ENCODE measurements around the gene CYBB. TPM values are rescaled to one million over a fixed set of nuclear protein-coding genes. Genes with fewer than 3 reads are reported as not detected.

CYBB gene
- total and polyA plus RNA-seq, 9 donors: 3.5 to 37.2 (median 12.9) TPM

- H3K36me3 ChIP-seq: no peaks in the 10 kb centered on the region
- no peak overlapping the region for H3K27ac ChIP-seq
- TF ChIP-seq CTCF (IDR thresholded peaks at IDR 0.05) (no peak), POLR2A (IDR thresholded peaks at IDR 0.05) (no peak), EP300 (IDR thresholded peaks at IDR 0.05) (no peak)
- intact Hi-C loops (cut with DNase I): no loop called here
- no peaks in the 10 kb centered on the region for H3K27me3 ChIP-seq
- no peak overlapping the region for H3K4me3 ChIP-seq
- 23 to 30% (median 25%) methylated on average over 6 of the region's 6 CpGs for WGBS, 3 donors
- H3K4me1 ChIP-seq (ENCODE audit: insufficient read depth): no peaks in the 10 kb centered on the region
- H3K9me3 ChIP-seq: no peaks in the 10 kb centered on the region
- DNase-seq: no peak
Measured at GRCh38 chrX:37860721-37861120, 80.9 kb downstream of the CYBB start.

DNA sequence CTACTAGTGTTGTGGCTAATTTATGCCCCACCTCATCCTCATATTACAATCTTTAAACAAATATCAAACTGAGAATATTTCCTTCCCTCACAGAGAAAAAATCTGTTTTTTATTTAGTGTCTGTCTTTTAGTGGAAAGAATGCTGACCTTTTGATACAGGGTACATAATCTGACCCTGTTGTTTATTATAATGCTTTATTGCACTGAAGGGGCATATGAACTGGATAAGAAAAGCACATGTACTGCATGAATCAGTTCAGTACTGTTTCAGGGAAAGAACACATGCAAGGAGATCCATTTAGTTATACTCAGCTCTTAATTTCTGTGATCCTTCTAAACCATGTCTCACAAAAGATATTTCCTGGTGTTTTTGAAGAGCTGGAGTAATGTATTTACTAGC lies 83.0 kb downstream of the CYBB start:
- intact Hi-C loops (cut with DNase I): no loop called here
- no peak overlapping the region for H3K4me3 ChIP-seq
- H3K4me1 ChIP-seq (ENCODE audit: insufficient read depth): no peaks in the 10 kb centered on the region
- H3K27ac ChIP-seq: no peak overlapping the region
- no peaks in the 10 kb centered on the region for H3K36me3 ChIP-seq
- DNase-seq: no peak
- H3K27me3 ChIP-seq: no peaks in the 10 kb centered on the region
- H3K9me3 ChIP-seq: no peaks in the 10 kb centered on the region
- TF ChIP-seq EP300 (IDR thresholded peaks at IDR 0.05) (no peak), POLR2A (IDR thresholded peaks at IDR 0.05) (no peak), CTCF (IDR thresholded peaks at IDR 0.05) (no peak)

Other genes with a start within 250 kb of the CYBB start
- gene LANCL3, start 208.4 kb upstream of the CYBB start, total RNA-seq: under 1 TPM in 6 of 7 donors, not detected in 1; under 0.01 to 0.10 (median 0.05) TPM
- under 1 TPM; 0.04 to 0.05 TPM for gene LANCL3, start 208.4 kb upstream of the CYBB start, polyA plus RNA-seq
- 1 to 10 TPM in 2 of 7 donors, under 1 TPM in 5; 0.40 to 2.5 (median 0.68) TPM for gene XK, start 94.3 kb upstream of the CYBB start, total RNA-seq
- 1 to 10 TPM in 1 of 2 donors, under 1 TPM in 1; 0.42 to 1.3 TPM for gene XK, start 94.3 kb upstream of the CYBB start, polyA plus RNA-seq
- 10 to 100 TPM; 20.3 to 32.2 (median 28.0) TPM for gene DYNLT3, start 67.5 kb downstream of the CYBB start, total RNA-seq
- 10 to 100 TPM; 20.0 to 33.3 TPM for gene DYNLT3, start 67.5 kb downstream of the CYBB start, polyA plus RNA-seq
- gene SYTL5, start 226.5 kb downstream of the CYBB start, total RNA-seq: 1 to 10 TPM in 1 of 7 donors, under 1 TPM in 4, not detected in 2; 0.10 to 2.8 (median 0.18) TPM
- under 1 TPM; 0.10 to 0.37 TPM for gene SYTL5, start 226.5 kb downstream of the CYBB start, polyA plus RNA-seq

All from ovary (tissue), 9 donors.